GM12874 (cell line): ENCODE data around the gene CNKSR3.

Source experiments
- TF ChIP-seq, protein P1 (sequence below): IDR thresholded peaks from 2 replicates; pipeline ENCODE4 v1.5.1; 2011; ENCODE audit warnings: low read depth, mild to moderate bottlenecking, control low read depth, low read length, moderate library complexity; ENCODE audit not compliant: insufficient read depth

The CNKSR3 gene

DNA sequence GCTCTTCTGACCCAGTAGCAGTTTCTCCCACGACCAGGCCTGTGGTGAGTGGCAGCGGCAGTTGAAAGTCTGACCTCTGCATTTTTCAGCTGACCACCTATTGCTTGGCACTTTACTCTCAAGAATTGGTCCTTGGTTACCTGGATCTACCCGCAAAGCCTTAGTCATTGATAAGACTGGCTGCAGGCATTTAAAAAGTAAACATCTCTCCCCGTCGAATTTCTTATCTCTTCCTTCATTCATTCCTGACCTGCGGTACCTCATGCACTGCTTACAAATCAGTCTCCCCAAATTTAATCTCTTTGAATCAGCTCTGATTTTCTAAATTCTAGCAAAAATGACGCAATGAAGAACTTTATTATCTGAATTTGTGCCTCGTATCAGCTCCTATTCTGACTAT, 127.7 kb downstream of the CNKSR3 start:
- TF ChIP-seq, protein P1, sequence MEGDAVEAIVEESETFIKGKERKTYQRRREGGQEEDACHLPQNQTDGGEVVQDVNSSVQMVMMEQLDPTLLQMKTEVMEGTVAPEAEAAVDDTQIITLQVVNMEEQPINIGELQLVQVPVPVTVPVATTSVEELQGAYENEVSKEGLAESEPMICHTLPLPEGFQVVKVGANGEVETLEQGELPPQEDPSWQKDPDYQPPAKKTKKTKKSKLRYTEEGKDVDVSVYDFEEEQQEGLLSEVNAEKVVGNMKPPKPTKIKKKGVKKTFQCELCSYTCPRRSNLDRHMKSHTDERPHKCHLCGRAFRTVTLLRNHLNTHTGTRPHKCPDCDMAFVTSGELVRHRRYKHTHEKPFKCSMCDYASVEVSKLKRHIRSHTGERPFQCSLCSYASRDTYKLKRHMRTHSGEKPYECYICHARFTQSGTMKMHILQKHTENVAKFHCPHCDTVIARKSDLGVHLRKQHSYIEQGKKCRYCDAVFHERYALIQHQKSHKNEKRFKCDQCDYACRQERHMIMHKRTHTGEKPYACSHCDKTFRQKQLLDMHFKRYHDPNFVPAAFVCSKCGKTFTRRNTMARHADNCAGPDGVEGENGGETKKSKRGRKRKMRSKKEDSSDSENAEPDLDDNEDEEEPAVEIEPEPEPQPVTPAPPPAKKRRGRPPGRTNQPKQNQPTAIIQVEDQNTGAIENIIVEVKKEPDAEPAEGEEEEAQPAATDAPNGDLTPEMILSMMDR = no peak

DNA sequence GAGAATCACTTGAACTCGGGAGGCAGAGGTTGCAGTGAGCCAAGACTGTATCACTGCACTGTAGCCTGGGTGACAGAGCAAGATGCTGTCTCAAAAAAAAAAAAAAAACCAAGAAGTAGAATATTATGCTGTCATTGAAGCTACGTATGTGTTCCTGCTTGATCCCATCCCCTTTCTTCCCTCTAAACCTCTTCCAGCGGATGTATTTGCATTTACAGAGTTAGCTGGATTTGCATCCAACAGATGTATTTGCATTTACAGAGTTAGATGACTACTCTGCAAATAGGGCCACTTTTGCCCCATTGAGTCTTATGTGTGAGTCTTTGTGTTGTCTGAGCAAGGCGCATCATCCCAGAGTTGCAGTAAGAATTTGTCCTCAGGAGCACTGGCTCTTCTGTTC, 128.9 kb downstream of the CNKSR3 start:
- TF ChIP-seq, protein P1 = no peak

DNA sequence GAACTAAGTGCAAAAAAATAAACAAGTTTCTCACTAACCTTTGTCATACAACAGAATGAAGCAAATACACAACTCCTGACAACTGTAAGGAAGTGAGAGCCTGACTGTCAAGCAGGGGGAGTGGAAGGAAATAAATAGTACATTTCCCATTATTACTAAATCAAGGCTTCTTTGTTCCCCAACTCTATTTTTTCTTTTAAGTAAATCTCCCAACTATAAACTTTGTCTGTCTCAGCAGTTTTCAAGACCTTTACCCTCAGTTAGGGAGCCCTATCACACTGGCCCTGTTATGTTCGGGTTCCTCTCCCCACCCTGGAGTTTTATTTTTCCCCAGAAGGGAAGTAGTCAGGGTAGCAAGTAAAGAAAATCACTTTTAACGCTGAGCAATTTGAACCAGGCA, 129.7 kb downstream of the CNKSR3 start:
- TF ChIP-seq, protein P1 = no peak

DNA sequence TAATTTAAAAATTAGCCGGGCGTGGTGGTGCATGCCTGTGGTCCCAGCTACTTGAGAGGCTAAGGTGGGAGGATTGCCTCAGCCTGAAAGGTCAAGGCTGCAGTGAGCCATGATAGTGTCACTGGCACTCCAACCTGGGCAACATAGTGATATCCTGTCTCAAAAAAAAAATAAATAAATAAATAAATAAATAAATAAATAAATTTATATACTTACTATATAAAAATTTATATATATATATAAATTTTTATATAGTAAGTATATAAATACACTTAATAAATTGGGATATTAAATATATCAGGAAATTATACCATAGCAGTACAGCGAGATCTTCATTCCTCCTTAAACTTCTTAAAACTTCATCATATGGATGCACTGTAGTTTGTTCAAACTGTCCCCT, 130.9 kb downstream of the CNKSR3 start:
- TF ChIP-seq, protein P1 = no peak

DNA sequence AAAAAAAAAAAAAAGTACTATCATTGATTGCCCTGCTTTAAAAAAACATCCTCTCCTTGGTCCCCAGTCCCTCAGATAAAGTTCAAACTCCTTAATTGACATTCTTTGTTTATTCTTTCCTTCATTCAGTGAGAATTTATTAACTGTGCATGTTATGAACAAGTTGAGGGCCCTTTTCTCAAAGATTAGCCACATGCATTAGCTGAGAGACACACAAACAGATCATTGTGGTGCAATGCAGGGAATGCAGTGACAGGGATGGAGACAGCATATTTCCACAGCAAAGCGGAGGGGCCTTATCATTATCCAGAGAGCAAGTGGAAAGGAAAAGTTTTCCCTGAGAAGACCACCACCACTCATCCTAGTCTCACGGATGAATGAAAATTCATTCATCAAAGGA, 132.0 kb downstream of the CNKSR3 start:
- TF ChIP-seq, protein P1 = no peak

DNA sequence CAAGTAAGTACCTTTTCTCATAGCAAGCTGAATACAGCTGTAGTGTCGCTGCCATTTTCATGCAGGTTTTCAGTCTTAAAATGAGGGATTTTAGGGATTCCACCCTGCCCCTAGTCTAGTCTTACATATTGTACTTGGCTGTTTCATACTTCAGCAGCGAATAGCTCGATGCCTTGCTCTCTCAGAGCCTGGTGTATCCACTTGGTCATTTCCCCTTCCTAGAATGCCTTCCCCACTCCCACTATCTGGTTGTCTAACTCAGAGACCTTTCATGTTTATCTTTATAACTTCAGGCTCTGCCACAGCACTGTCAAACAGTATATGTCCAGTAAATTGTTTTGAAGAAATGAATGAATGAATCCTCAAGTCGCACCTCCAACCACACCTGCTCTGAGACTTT, 132.8 kb downstream of the CNKSR3 start:
- TF ChIP-seq, protein P1 = no peak

DNA sequence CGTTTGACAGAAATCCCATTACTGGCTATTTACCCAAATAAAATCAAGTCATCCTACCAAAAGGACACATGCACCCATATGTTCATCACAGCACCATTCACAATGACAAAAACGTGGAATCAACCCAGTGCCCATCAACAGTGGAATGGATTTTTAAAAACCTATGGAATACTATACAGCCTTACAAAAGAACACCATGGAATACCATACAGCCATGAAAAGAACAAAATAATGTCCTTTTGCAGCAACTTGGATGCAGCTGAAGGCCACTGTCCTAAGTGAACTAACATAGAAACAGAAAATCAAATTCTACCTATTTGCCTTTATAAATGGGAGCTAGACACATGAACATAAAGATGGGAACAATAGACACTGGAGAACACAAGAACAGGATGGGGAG, 136.5 kb downstream of the CNKSR3 start:
- TF ChIP-seq, protein P1 = no peak

DNA sequence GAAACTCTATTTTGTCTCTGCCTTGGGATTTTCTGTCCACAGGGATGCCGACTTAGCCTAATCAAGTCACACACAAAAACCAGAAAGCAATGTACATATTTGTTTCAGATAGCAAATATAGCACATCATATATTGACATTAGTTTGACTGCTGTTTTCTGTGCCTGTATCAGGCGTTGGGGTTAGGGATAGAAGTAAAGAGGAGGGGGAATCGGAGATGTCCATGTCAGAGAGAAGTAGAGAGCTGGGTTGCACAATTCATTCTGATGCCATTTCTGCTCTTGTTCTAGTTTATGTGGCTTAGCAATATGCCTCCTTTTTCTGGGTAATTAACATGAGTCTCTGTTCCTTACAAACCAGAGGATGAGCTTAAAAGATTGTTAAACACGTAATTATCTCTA, 139.2 kb downstream of the CNKSR3 start:
- TF ChIP-seq, protein P1 = no peak
